ENCODE results near the gene GADD45A. TPM values are rescaled to one million over a fixed set of nuclear protein-coding genes. Genes with fewer than 3 reads are reported as not detected.
A peak's percentile ranks its signal among the peaks of the same experiment; 100 is the strongest.

Gene GADD45A
- total RNA-seq, 6 experiments from 2014 or later, result 14.1 to 66.4 (median 43.6) TPM

DNA sequence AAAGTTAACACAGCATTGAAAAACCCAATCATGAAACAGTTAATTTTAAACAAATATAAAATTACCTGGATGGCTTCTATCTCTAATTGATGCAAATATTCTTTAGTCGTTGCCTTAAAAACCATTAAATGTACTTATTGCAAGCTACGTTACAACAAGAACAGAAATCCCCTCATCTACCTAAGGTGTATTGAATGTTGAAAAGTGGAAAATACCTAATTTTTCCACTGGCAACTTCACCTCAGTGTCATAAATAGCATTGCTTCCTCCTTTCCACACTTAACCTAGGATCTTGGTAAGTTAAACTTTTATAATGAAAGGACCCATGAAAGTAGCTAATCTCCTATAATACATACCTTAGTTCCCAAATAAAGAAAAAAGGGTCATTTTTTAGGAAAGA lies 5.4 kb downstream of the GADD45A start:
- H3K9me3 ChIP-seq, result no peaks in the 10 kb centered on the region
- peaks cover 0 to 19% (median 5%) of the 10 kb centered on the region in 4 donors for H3K36me3 ChIP-seq
- H3K4me1 ChIP-seq, result peaks cover 0 to 13% (median 3%) of the 10 kb centered on the region in 4 donors
- TF ChIP-seq POLR2A (IDR thresholded peaks at IDR 0.05), result no peak
- TF ChIP-seq, protein P1, sequence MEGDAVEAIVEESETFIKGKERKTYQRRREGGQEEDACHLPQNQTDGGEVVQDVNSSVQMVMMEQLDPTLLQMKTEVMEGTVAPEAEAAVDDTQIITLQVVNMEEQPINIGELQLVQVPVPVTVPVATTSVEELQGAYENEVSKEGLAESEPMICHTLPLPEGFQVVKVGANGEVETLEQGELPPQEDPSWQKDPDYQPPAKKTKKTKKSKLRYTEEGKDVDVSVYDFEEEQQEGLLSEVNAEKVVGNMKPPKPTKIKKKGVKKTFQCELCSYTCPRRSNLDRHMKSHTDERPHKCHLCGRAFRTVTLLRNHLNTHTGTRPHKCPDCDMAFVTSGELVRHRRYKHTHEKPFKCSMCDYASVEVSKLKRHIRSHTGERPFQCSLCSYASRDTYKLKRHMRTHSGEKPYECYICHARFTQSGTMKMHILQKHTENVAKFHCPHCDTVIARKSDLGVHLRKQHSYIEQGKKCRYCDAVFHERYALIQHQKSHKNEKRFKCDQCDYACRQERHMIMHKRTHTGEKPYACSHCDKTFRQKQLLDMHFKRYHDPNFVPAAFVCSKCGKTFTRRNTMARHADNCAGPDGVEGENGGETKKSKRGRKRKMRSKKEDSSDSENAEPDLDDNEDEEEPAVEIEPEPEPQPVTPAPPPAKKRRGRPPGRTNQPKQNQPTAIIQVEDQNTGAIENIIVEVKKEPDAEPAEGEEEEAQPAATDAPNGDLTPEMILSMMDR (IDR thresholded peaks at IDR 0.05), result no peak
- 39% methylated on average over 2 of the region's 2 CpGs for WGBS (ENCODE audit: insufficient coverage, low coverage, low lambda C conversion rate, missing lambda C conversion rate)
- no peak overlapping the region for H3K27ac ChIP-seq
- DNase-seq (no peak), ATAC-seq (no peak)
- no peak overlapping the region for H3K4me3 ChIP-seq
- no peaks in the 10 kb centered on the region for H3K27me3 ChIP-seq
- intact Hi-C loops (cut with DNase I), result no loop called here

DNA sequence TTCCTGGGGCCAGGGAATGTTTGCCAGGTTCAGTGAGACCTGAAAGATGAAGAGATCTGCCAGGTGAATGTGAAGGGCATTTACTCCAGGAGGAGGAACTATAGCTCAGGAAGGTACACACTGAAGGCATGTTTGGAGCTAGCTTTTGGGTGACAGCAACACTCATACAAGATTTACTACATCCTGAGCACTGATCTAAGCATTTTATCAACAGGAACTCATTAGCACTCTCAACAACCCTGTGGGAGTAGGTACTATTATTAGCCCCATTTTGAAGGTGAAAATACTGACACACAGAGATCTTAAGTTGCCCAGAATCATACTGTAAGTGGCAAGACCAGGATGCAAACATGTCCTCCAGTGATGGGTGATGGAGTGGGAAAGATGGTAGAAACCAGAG lies 6.7 kb downstream of the GADD45A start:
- H3K4me3 ChIP-seq, result no peak overlapping the region
- intact Hi-C loops (cut with DNase I), result no loop called here

DNA sequence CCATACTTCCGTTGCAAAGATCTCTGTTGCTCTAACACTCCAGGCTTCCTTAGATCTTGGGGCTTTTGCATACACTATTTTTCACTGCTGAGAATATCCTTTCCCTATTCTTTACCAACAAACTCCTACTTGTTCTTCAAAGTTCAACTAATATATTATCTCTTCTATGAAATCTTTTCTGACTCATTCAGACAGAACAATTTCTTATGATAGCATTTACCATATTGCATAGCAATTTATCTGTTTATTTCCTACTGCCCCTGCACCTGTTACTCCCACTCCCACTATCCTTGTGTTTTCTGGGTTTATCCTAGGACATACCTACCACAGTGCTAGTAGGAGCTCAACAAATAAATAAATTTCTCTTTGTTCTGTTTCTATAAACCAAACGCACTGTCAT lies 11.0 kb downstream of the GADD45A start:
- no peak for DNase-seq

More for the DNA sequence above, 6.7 kb downstream of the GADD45A start:
- no peak for TF ChIP-seq POLR2A (IDR thresholded peaks at IDR 0.05)
- TF ChIP-seq, protein P1 (IDR thresholded peaks at IDR 0.05), result no peak
- H3K27me3 ChIP-seq, result no peaks in the 10 kb centered on the region
- peaks cover 0 to 13% (median 3%) of the 10 kb centered on the region in 4 donors for H3K4me1 ChIP-seq
- no peak overlapping the region for H3K27ac ChIP-seq
- H3K36me3 ChIP-seq, result peaks cover 0 to 19% (median 5%) of the 10 kb centered on the region in 4 donors
- DNase-seq (no peak), ATAC-seq (no peak)
- H3K9me3 ChIP-seq, result no peaks in the 10 kb centered on the region

DNA sequence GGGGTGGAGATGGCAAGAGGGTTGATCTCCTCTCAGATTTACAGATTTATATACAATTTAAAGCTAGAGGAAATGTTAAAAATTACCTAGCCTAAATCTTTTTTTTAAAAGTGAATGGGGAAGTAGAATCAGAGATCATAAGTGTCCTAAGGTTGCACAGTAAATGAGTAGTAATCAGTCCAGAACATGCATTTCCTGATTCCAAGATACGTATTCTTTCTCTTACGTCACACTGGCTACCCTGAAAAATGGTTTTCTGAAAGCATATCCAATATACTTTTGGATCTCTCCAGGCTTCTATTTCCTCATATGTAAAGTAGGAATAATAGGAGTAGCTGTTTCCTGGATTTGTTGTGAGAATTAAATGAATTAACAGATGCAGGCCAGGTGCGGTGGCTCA lies 11.7 kb downstream of the GADD45A start:
- Histone ChIP-seq H3K27me3 (no peaks in the 10 kb centered on the region), H3K36me3 (no peaks in the 10 kb centered on the region), H3K4me3 (no peak overlapping the region), H3K27ac (no peak overlapping the region), H3K9me3 (no peaks in the 10 kb centered on the region), H3K4me1 (no peaks in the 10 kb centered on the region)
- ATAC-seq (no peak), DNase-seq (no peak)
- 71% methylated on average over 3 of the region's 3 CpGs for WGBS (ENCODE audit: insufficient coverage, low coverage, low lambda C conversion rate, missing lambda C conversion rate)
- intact Hi-C loops (cut with DNase I), result no loop called here
- no peak for TF ChIP-seq POLR2A (IDR thresholded peaks at IDR 0.05)
- TF ChIP-seq, protein P1 (IDR thresholded peaks at IDR 0.05), result no peak

More for the DNA sequence above, 11.0 kb downstream of the GADD45A start:
- intact Hi-C loops (cut with DNase I), result no loop called here
- Histone ChIP-seq H3K36me3 (no peaks in the 10 kb centered on the region), H3K27ac (no peak overlapping the region), H3K4me1 (no peaks in the 10 kb centered on the region), H3K4me3 (no peak overlapping the region), H3K9me3 (no peaks in the 10 kb centered on the region), H3K27me3 (no peaks in the 10 kb centered on the region)
- no peak for ATAC-seq
- TF ChIP-seq POLR2A (IDR thresholded peaks at IDR 0.05), result no peak
- TF ChIP-seq, protein P1 (IDR thresholded peaks at IDR 0.05), result no peak
- 88% methylated on average over 2 of the region's 2 CpGs for WGBS (ENCODE audit: insufficient coverage, low coverage, low lambda C conversion rate, missing lambda C conversion rate)

DNA sequence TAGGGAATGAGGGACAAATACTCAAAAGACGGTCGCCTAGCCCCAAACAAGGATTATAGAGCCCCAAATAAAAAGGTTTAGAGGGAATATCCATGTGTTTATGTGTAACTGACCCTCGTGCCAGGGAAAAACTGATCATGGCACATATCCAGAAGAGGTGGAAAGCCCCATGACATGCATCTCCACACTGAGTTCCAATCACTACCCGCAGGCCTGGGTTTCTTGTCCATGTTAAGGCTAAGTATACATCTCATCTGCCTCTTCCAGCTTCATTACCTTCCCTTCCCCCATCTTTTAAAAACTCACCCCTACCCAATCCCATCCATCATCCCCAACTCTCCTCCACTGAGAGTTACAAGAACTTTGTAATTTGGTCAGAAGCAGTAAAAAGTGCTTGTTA lies 15.2 kb downstream of the GADD45A start:
- Histone ChIP-seq H3K27ac (no peak overlapping the region), H3K27me3 (no peaks in the 10 kb centered on the region), H3K4me1 (no peaks in the 10 kb centered on the region), H3K36me3 (peaks cover 0 to 12% (median 5%) of the 10 kb centered on the region in 4 donors), H3K9me3 (no peaks in the 10 kb centered on the region), H3K4me3 (no peak overlapping the region)
- no peak for DNase-seq
- TF ChIP-seq, protein P1 (IDR thresholded peaks at IDR 0.05), result no peak
- TF ChIP-seq POLR2A (IDR thresholded peaks at IDR 0.05), result no peak
- intact Hi-C loops (cut with DNase I), result no loop called here
- WGBS (ENCODE audit: insufficient coverage, low coverage, low lambda C conversion rate, missing lambda C conversion rate), result 57% methylated on average over 2 of the region's 4 CpGs
- peak in 1 of 4 donors; percentile 11 for ATAC-seq

Data from right lobe of liver (tissue), 6 donors.